Trophoblast cell (in vitro differentiated cells and primary cell): ENCODE results near the gene SGCA.

Experiments
- DNase-seq, 2 donors: peaks; one replicate each; pipeline ENCODE4 v3.0.0-alpha.2; 2016
- H2AFZ ChIP-seq: 2 replicates; pipeline ENCODE4 v1.6.1; 2013; ENCODE audit warnings: low read length, moderate library complexity, mild to moderate bottlenecking; ENCODE audit not compliant: insufficient read depth, poor library complexity
- H2AK5ac ChIP-seq: 2 replicates; pipeline ENCODE4 v1.6.1; 2013; ENCODE audit warnings: mild to moderate bottlenecking, low read length
- H2BK120ac ChIP-seq: 2 replicates; pipeline ENCODE4 v1.6.1; 2013; ENCODE audit warnings: low read length, mild to moderate bottlenecking, moderate library complexity; ENCODE audit not compliant: insufficient read depth, poor library complexity
- H2BK12ac ChIP-seq: 2 replicates; pipeline ENCODE4 v1.6.1; 2013; ENCODE audit warnings: mild to moderate bottlenecking, low read length, moderate library complexity
- H2BK5ac ChIP-seq: 2 replicates; pipeline ENCODE4 v1.6.1; 2013; ENCODE audit warnings: low read length, low read depth, moderate library complexity, mild to moderate bottlenecking; ENCODE audit not compliant: poor library complexity
- H3K14ac ChIP-seq: 2 replicates; pipeline ENCODE4 v1.6.1; 2013; ENCODE audit warnings: mild to moderate bottlenecking, low read length
- H3K18ac ChIP-seq: 2 replicates; pipeline ENCODE4 v1.6.1; 2013; ENCODE audit warnings: mild to moderate bottlenecking, low read length
- H3K23ac ChIP-seq: 2 replicates; pipeline ENCODE4 v1.6.1; 2013; ENCODE audit warnings: low read length
- H3K27ac ChIP-seq: 2 replicates; pipeline ENCODE4 v1.5.1; 2013; ENCODE audit warnings: low read depth, mild to moderate bottlenecking, inconsistent platforms, low read length, moderate library complexity
- H3K27me3 ChIP-seq: 2 replicates; pipeline ENCODE4 v1.6.1; 2013; ENCODE audit warnings: inconsistent platforms, mild to moderate bottlenecking, low read length, moderate library complexity; ENCODE audit not compliant: insufficient read depth
- H3K36me3 ChIP-seq, 2 experiments: 1 replicate in 1 of 2; 2 replicates in 1 of 2; pipeline ENCODE4 v1.6.1; 2013; ENCODE audit warnings: low read length in 2 of 2, mild to moderate bottlenecking in 2 of 2, moderate library complexity in 1 of 2; ENCODE audit not compliant: insufficient read depth in 2 of 2, control insufficient read depth in 1 of 2
- H3K4ac ChIP-seq: 2 replicates; pipeline ENCODE4 v1.6.1; 2013; ENCODE audit warnings: low read depth, mild to moderate bottlenecking, low read length, moderate library complexity
- H3K4me1 ChIP-seq, 2 experiments: 1 replicate in 1 of 2; 2 replicates in 1 of 2; pipeline ENCODE4 v1.6.1; 2013; ENCODE audit warnings: low read length in 2 of 2, mild to moderate bottlenecking in 2 of 2, moderate library complexity in 1 of 2; ENCODE audit not compliant: insufficient read depth in 2 of 2, control insufficient read depth in 1 of 2
- H3K4me2 ChIP-seq: 2 replicates; pipeline ENCODE4 v1.6.1; 2013; ENCODE audit warnings: inconsistent platforms, mild to moderate bottlenecking, low read length, moderate library complexity
- H3K4me3 ChIP-seq: 2 replicates; pipeline ENCODE4 v1.5.1; 2013; ENCODE audit warnings: mild to moderate bottlenecking, low read depth, low read length, inconsistent platforms
- H3K79me1 ChIP-seq: one replicate; pipeline ENCODE4 v1.6.1; 2013; ENCODE audit warnings: low read length
- H3K79me2 ChIP-seq: 2 replicates; pipeline ENCODE4 v1.6.1; 2013; ENCODE audit warnings: low read length, mild to moderate bottlenecking; ENCODE audit not compliant: control insufficient read depth, insufficient read depth, poor library complexity
- H3K9ac ChIP-seq: 2 replicates; pipeline ENCODE4 v1.6.1; 2013; ENCODE audit warnings: mild to moderate bottlenecking, low read length
- H3K9me3 ChIP-seq: 2 replicates; pipeline ENCODE4 v1.6.1; 2013; ENCODE audit warnings: low read depth, mild to moderate bottlenecking, control low read depth, inconsistent platforms, low read length; ENCODE audit not compliant: insufficient read depth
- H4K12ac ChIP-seq: 2 replicates; pipeline ENCODE4 v1.6.1; 2013; ENCODE audit warnings: low read depth, mild to moderate bottlenecking, low read length, moderate library complexity
- H4K8ac ChIP-seq: 2 replicates; pipeline ENCODE4 v1.6.1; 2013; ENCODE audit warnings: low read depth, mild to moderate bottlenecking, low read length, moderate library complexity
- H4K91ac ChIP-seq: one replicate; pipeline ENCODE4 v1.6.1; 2013; ENCODE audit warnings: low read depth, mild to moderate bottlenecking, low read length, moderate library complexity
- WGBS: extraction: QIAGEN DNeasy Blood & Tissue Kit; methylation state at CpG from one replicate; pipeline ENCODE4 v1.1.7; 2013; ENCODE audit warnings: missing lambda C conversion rate; ENCODE audit not compliant: insufficient read length, insufficient coverage; ENCODE audit errors: extremely low coverage; 5-methylcytosine and 5-hydroxymethylcytosine counted together

Gene SGCA

GRCh38 chr17:50151041-50151936 lies 14.5 kb upstream of the SGCA start:
- H3K27ac ChIP-seq, result peak overlapping the region; percentile 65
- peak overlapping the region; percentile 12 for H3K18ac ChIP-seq
- peak overlapping the region; percentile 92 for H4K8ac ChIP-seq
- peak overlapping the region; percentile 38 for H3K4ac ChIP-seq
- H3K9me3 ChIP-seq, result no peaks in the 10 kb centered on the region
- peaks cover 23% of the 10 kb centered on the region for H3K79me1 ChIP-seq
- peak overlapping the region; percentile 71 for H4K91ac ChIP-seq
- no peaks in the 10 kb centered on the region for H3K27me3 ChIP-seq
- H2AFZ ChIP-seq, result peak overlapping the region; percentile 9
- H3K4me2 ChIP-seq, result peak overlapping the region; percentile 95
- H3K79me2 ChIP-seq, result peaks cover 19% of the 10 kb centered on the region
- H3K9ac ChIP-seq, result no peak overlapping the region
- peaks cover 5 to 8% of the 10 kb centered on the region in 2 experiments for H3K36me3 ChIP-seq
- peak overlapping the region; percentile 71 for H2BK5ac ChIP-seq
- no CpG with 5 or more reads among the region's 40 CpGs for WGBS
- peak overlapping the region; percentile 78 for H4K12ac ChIP-seq
- peak overlapping the region; percentile 75 for H2AK5ac ChIP-seq
- H3K4me3 ChIP-seq, result peak overlapping the region; percentile 85
- peaks cover 15 to 27% of the 10 kb centered on the region in 2 experiments for H3K4me1 ChIP-seq
- H3K14ac ChIP-seq, result peak overlapping the region; percentile 64
- H2BK120ac ChIP-seq, result peak overlapping the region; percentile 59
- H3K23ac ChIP-seq, result no peak overlapping the region
- peak overlapping the region; percentile 29 for H2BK12ac ChIP-seq
- peak; percentile 86 to 93 for DNase-seq

- no peak overlapping the region for H3K23ac ChIP-seq
Measured at GRCh38 chr17:50151937-50152547, 13.8 kb upstream of the SGCA start.

GRCh38 chr17:50152736-50153135 lies 13.1 kb upstream of the SGCA start:
- Histone ChIP-seq H4K91ac (peak overlapping the region; percentile 36), H3K9me3 (no peaks in the 10 kb centered on the region), H4K12ac (peak overlapping the region; percentile 14), H3K79me1 (peaks cover 23% of the 10 kb centered on the region), H3K27me3 (no peaks in the 10 kb centered on the region), H3K4me1 (peaks cover 15 to 24% of the 10 kb centered on the region in 2 experiments), H3K18ac (no peak overlapping the region), H2AK5ac (peak overlapping the region; percentile 23), H3K14ac (no peak overlapping the region), H3K36me3 (no peaks in the 10 kb centered on the region), H3K27ac (no peak overlapping the region), H3K4ac (no peak overlapping the region), H4K8ac (peak overlapping the region; percentile 92), H2AFZ (no peak overlapping the region), H3K9ac (no peak overlapping the region), H3K4me3 (no peak overlapping the region), H3K79me2 (peaks cover 19% of the 10 kb centered on the region), H3K23ac (no peak overlapping the region), H2BK5ac (no peak overlapping the region), H2BK12ac (peak overlapping the region; percentile 59), H2BK120ac (no peak overlapping the region), H3K4me2 (no peak overlapping the region)
- DNase-seq, result no peak
- no CpG with 5 or more reads among the region's 7 CpGs for WGBS

More at GRCh38 chr17:50151937-50152547, 13.8 kb upstream of the SGCA start:
- H2BK12ac ChIP-seq, result peak overlapping the region; percentile 1
- peak overlapping the region; percentile 78 for H2BK5ac ChIP-seq
- peak overlapping the region; percentile 90 for H4K91ac ChIP-seq
- no CpG with 5 or more reads among the region's 12 CpGs for WGBS
- H2AFZ ChIP-seq, result peak overlapping the region; percentile 80
- H3K79me2 ChIP-seq, result peaks cover 19% of the 10 kb centered on the region
- H3K36me3 ChIP-seq, result peaks cover 1 to 2% of the 10 kb centered on the region in 2 experiments
- peak overlapping the region; percentile 65 for H3K27ac ChIP-seq
- H3K9ac ChIP-seq, result peak overlapping the region; percentile 10
- peak overlapping the region; percentile 66 for H3K18ac ChIP-seq
- H3K4ac ChIP-seq, result peak overlapping the region; percentile 35
- H4K12ac ChIP-seq, result peak overlapping the region; percentile 83
- H3K4me3 ChIP-seq, result peak overlapping the region; percentile 60
- peaks cover 15 to 25% of the 10 kb centered on the region in 2 experiments for H3K4me1 ChIP-seq
- peak overlapping the region; percentile 63 for H3K4me2 ChIP-seq
- no peaks in the 10 kb centered on the region for H3K27me3 ChIP-seq
- H4K8ac ChIP-seq, result peak overlapping the region; percentile 92
- peak overlapping the region; percentile 36 for H3K14ac ChIP-seq
- H3K79me1 ChIP-seq, result peaks cover 23% of the 10 kb centered on the region
- peak overlapping the region; percentile 42 for H2AK5ac ChIP-seq
- peak; percentile 85 to 87 for DNase-seq
- H3K9me3 ChIP-seq, result no peaks in the 10 kb centered on the region
- H2BK120ac ChIP-seq, result peak overlapping the region; percentile 50

GRCh38 chr17:50153650-50154575 lies 11.9 kb upstream of the SGCA start:
- H3K4me2 ChIP-seq, result no peak overlapping the region
- H4K91ac ChIP-seq, result no peak overlapping the region
- no peak for DNase-seq
- H3K4ac ChIP-seq, result no peak overlapping the region
- H3K4me1 ChIP-seq, result peaks cover 10 to 14% of the 10 kb centered on the region in 2 experiments
- no peak overlapping the region for H4K12ac ChIP-seq
- no peak overlapping the region for H3K4me3 ChIP-seq
- H3K9me3 ChIP-seq, result no peaks in the 10 kb centered on the region
- H3K79me2 ChIP-seq, result peaks cover 19% of the 10 kb centered on the region
- H2AK5ac ChIP-seq, result peak overlapping the region; percentile 13
- H3K23ac ChIP-seq, result no peak overlapping the region
- H3K36me3 ChIP-seq, result no peaks in the 10 kb centered on the region
- H3K14ac ChIP-seq, result no peak overlapping the region
- H3K79me1 ChIP-seq, result peaks cover 23% of the 10 kb centered on the region
- H2AFZ ChIP-seq, result no peak overlapping the region
- H2BK12ac ChIP-seq, result no peak overlapping the region
- no peak overlapping the region for H3K27ac ChIP-seq
- H2BK120ac ChIP-seq, result no peak overlapping the region
- peaks cover 2% of the 10 kb centered on the region for H3K27me3 ChIP-seq
- no peak overlapping the region for H2BK5ac ChIP-seq
- peak overlapping the region; percentile 36 for H3K9ac ChIP-seq
- H3K18ac ChIP-seq, result no peak overlapping the region
- WGBS, result no CpG with 5 or more reads among the region's 16 CpGs
- no peak overlapping the region for H4K8ac ChIP-seq
